B cell (primary cell): ENCODE results near the gene B3GNT9. TPM values are rescaled to one million over a fixed set of nuclear protein-coding genes. Genes with fewer than 3 reads are reported as not detected.

Source experiments
- ATAC-seq: fragments of 200-7000 bp; cut with Tn5 transposase; one replicate; pipeline ENCODE4 v1.10.0; 2021; ENCODE audit warnings: low read depth, mild to moderate bottlenecking, moderate number of reproducible peaks, moderate library complexity
- CTCF ChIA-PET: fragments of 350-600 bp; sonication (Branson Sonifier 250); formaldehyde crosslinking; loops from one replicate; lab custom pipeline; 2021; ENCODE audit warnings: antibody characterized with exemption, inconsistent platforms; lab: Charles Lee
- POLR2A ChIA-PET: fragments of 350-600 bp; sonication (Branson Sonifier 250); formaldehyde crosslinking; loops from one replicate; lab custom pipeline; 2021; ENCODE audit warnings: antibody characterized with exemption; lab: Charles Lee
- DNase-seq: peaks from one replicate; pipeline ENCODE4 v3.0.0; 2013
- H2AFZ ChIP-seq: 2 replicates; pipeline ENCODE4 v1.6.1; 2012; ENCODE audit warnings: mild to moderate bottlenecking, low read depth, low read length; ENCODE audit not compliant: insufficient read depth, poor library complexity, severe bottlenecking
- H3K27ac ChIP-seq, 2 donors: 1 replicate in 1 of 2; 2 replicates in 1 of 2; pipeline ENCODE4 v1.5.1; 2012 to 2013; ENCODE audit warnings: low read length in 2 of 2, mild to moderate bottlenecking in 2 of 2, moderate library complexity in 1 of 2
- H3K27me3 ChIP-seq, 4 experiments: fragments of 200-600 bp in 1 of 4; sonication (generic) in 1 of 4; replicated peaks in 1 of 4; 1 replicate in 2 of 4; 2 replicates in 2 of 4; pipeline versions ENCODE4 v1.6.1 to v1.7.0; 2013 to 2016; ENCODE audit warnings: low read length in 3 of 4, mild to moderate bottlenecking in 2 of 4, mixed read lengths in 1 of 4, moderate library complexity in 1 of 4; ENCODE audit not compliant: insufficient read depth in 4 of 4, control insufficient read depth in 3 of 4; ENCODE audit errors: control extremely low read depth in 1 of 4
- H3K36me3 ChIP-seq, 2 experiments: replicated peaks in 1 of 2; 1 replicate in 1 of 2; 2 replicates in 1 of 2; pipeline versions ENCODE4 v1.6.1 to v1.7.1; 2013; ENCODE audit warnings: low read length in 1 of 2; ENCODE audit not compliant: insufficient read depth in 2 of 2, control insufficient read depth in 1 of 2; ENCODE audit errors: control extremely low read depth in 1 of 2, extremely low read depth in 1 of 2
- H3K4me1 ChIP-seq, 2 donors: fragments of 200-600 bp in 1 of 2; sonication (generic) in 1 of 2; 1 replicate in 1 of 2; 2 replicates in 1 of 2; pipeline versions ENCODE4 v1.5.1 to v1.6.1; 2013 to 2017; ENCODE audit warnings: low read length in 2 of 2; ENCODE audit not compliant: control insufficient read depth in 2 of 2, insufficient read depth in 2 of 2
- H3K4me2 ChIP-seq: replicated peaks from 2 replicates; pipeline ENCODE3; 2012; ENCODE audit warnings: mild to moderate bottlenecking, low read depth, low read length; ENCODE audit not compliant: poor library complexity, severe bottlenecking
- H3K4me3 ChIP-seq, 5 experiments: fragments of 200-600 bp in 1 of 5; sonication (generic) in 1 of 5; 1 replicate in 3 of 5; 2 replicates in 2 of 5; pipeline versions ENCODE4 v1.5.1 to v1.7.0; 2011 to 2016; ENCODE audit warnings: low read length in 4 of 5, mild to moderate bottlenecking in 4 of 5, low read depth in 2 of 5, control low read depth in 1 of 5, moderate library complexity in 1 of 5; ENCODE audit not compliant: insufficient read depth in 1 of 5; ENCODE audit errors: control extremely low read depth in 1 of 5, extremely low read depth in 1 of 5
- H3K79me2 ChIP-seq: fragments of 200-600 bp; sonication (generic); one replicate; pipeline ENCODE4 v1.6.0; 2016; ENCODE audit warnings: low read length; ENCODE audit not compliant: control insufficient read depth, insufficient read depth
- H3K9ac ChIP-seq: fragments of 200-600 bp; sonication (generic); 2 replicates; pipeline ENCODE4 v1.6.1; 2017; ENCODE audit warnings: mild to moderate bottlenecking, low read length, moderate library complexity
- H3K9me3 ChIP-seq, 3 donors: one replicate each; pipeline versions ENCODE4 v1.6.1 to v1.7.1; 2013; ENCODE audit warnings: low read length in 2 of 3; ENCODE audit not compliant: control insufficient read depth in 2 of 3, insufficient read depth in 1 of 3; ENCODE audit errors: control extremely low read depth in 1 of 3
- H4K20me1 ChIP-seq: 2 replicates; pipeline ENCODE4 v1.6.0; 2012; ENCODE audit warnings: mild to moderate bottlenecking, low read length; ENCODE audit not compliant: insufficient read depth, control insufficient read depth, poor library complexity, severe bottlenecking
- H3K27ac Mint-ChIP-seq: one replicate; pipeline ENCODE4 v1.8.0; 2021; ENCODE audit warnings: mixed read lengths
- H3K27me3 Mint-ChIP-seq: one replicate; pipeline ENCODE4 v1.8.0; 2021; ENCODE audit warnings: mixed read lengths
- H3K4me1 Mint-ChIP-seq: one replicate; pipeline ENCODE4 v1.8.0; 2021; ENCODE audit warnings: mixed read lengths
- H3K4me3 Mint-ChIP-seq: one replicate; pipeline ENCODE4 v1.8.0; 2021; ENCODE audit warnings: mixed read lengths
- H3K9me3 Mint-ChIP-seq: one replicate; pipeline ENCODE4 v1.8.0; 2022; ENCODE audit warnings: mixed read lengths; ENCODE audit not compliant: insufficient read depth
- CTCF ChIP-seq: fragments of 200-600 bp; IDR thresholded peaks from one replicate; pipeline ENCODE4 v1.8.0; 2022; ENCODE audit warnings: antibody characterized with exemption, mild to moderate bottlenecking
- EZH2 ChIP-seq: IDR thresholded peaks from 2 replicates; pipeline ENCODE4 v1.6.1; 2012; ENCODE audit warnings: borderline replicate concordance, low read depth, mild to moderate bottlenecking, moderate library complexity, low read length; ENCODE audit not compliant: insufficient read depth, poor library complexity, severe bottlenecking
- WGBS: methylation state at CpG from one replicate; pipeline ENCODE4 v1.1.5; 2013; ENCODE audit warnings: missing lambda C conversion rate; ENCODE audit not compliant: insufficient coverage; 5-methylcytosine and 5-hydroxymethylcytosine counted together
- intact Hi-C: fragments of 100-400 bp; cut with micrococcal nuclease; formaldehyde crosslinking; loops from one replicate; pipeline ENCODE4 v1.10.0; 2022
- polyA plus RNA-seq: library from polyadenylated mRNA; depleted of rRNA; stranded (reverse); fragments of >200 nt; gene quantifications from 2 replicates; pipeline ENCODE4 v1.2.3, GENCODE V29; 2012
- total RNA-seq, 2 donors: library from RNA; stranded (reverse); fragments of 120-200 nt in 1 of 2; gene quantifications; 1 replicate in 1 of 2; 2 replicates in 1 of 2; pipeline versions ENCODE4 v1.2.3 to v1.2.4, GENCODE V29; 2013 to 2022

The B3GNT9 gene
- total and polyA plus RNA-seq, 2 donors (not counting 1 experiment from before 2014, with no cell fraction given) = 1.6 to 2.5 TPM

- no peak overlapping the region for H3K9ac ChIP-seq
- H4K20me1 ChIP-seq = no peaks in the 10 kb centered on the region
- ATAC-seq (peak; percentile 9), DNase-seq (peak; percentile 87)
- no peaks in the 10 kb centered on the region for H3K36me3 ChIP-seq
- peak overlapping the region; percentile 88 for H2AFZ ChIP-seq
- H3K4me1 Mint-ChIP-seq = peaks cover 13% of the 10 kb centered on the region
- intact Hi-C loops = loop anchor here (1.0 to 2.0 kb wide), 4 partner anchors 62 to 238 kb away; partner anchors contain the start of genes FHOD1 and PHAF1
- TF ChIP-seq CTCF (peak; percentile 85), EZH2 (no peak)
- no peaks in the 10 kb centered on the region for H3K9me3 Mint-ChIP-seq
- ChIA-PET POLR2A (interaction anchor here (0.6 kb wide), 1 partner anchor 56 kb away, joined by 3 read pairs; no protein-coding TSS in a partner anchor), CTCF (interaction anchor here (0.7 to 2.5 kb wide), 27 partner anchors 8 to 296 kb away, joined by 3 to 27 read pairs (median 5); partner anchors contain the start of genes ATP6V0D1, FBXL8, FHOD1 and NOL3)
- peak overlapping the region; percentile 99 for H3K4me2 ChIP-seq
- peaks cover 20 to 22% of the 10 kb centered on the region in 2 donors for H3K4me1 ChIP-seq
- H3K27me3 ChIP-seq = peaks cover 0 to 31% (median 6%) of the 10 kb centered on the region in 4 experiments
- H3K4me3 Mint-ChIP-seq = peak overlapping the region; percentile 93
- H3K27ac ChIP-seq = no peak overlapping the region
- H3K79me2 ChIP-seq = no peaks in the 10 kb centered on the region
- peak overlapping the region; percentile 82 for H3K27ac Mint-ChIP-seq
- H3K4me3 ChIP-seq = peak overlapping the region in 2 of 5 experiments; percentile 69 to 95
- 20% methylated on average over 43 of the region's 43 CpGs for WGBS
- peaks cover 11% of the 10 kb centered on the region for H3K27me3 Mint-ChIP-seq
- H3K9me3 ChIP-seq = peaks cover 0 to 3% (median 0%) of the 10 kb centered on the region in 3 donors
Measured at GRCh38 chr16:67184995-67185650, 34.3 kb upstream of the B3GNT9 start.
